ENCODE results near the gene PRDM16. TPM values are rescaled to one million over a fixed set of nuclear protein-coding genes. Genes with fewer than 3 reads are reported as not detected.

Gene PRDM16
- total RNA-seq, 2 donors from 2014 or later, result 0.79 to 6.1 TPM

DNA sequence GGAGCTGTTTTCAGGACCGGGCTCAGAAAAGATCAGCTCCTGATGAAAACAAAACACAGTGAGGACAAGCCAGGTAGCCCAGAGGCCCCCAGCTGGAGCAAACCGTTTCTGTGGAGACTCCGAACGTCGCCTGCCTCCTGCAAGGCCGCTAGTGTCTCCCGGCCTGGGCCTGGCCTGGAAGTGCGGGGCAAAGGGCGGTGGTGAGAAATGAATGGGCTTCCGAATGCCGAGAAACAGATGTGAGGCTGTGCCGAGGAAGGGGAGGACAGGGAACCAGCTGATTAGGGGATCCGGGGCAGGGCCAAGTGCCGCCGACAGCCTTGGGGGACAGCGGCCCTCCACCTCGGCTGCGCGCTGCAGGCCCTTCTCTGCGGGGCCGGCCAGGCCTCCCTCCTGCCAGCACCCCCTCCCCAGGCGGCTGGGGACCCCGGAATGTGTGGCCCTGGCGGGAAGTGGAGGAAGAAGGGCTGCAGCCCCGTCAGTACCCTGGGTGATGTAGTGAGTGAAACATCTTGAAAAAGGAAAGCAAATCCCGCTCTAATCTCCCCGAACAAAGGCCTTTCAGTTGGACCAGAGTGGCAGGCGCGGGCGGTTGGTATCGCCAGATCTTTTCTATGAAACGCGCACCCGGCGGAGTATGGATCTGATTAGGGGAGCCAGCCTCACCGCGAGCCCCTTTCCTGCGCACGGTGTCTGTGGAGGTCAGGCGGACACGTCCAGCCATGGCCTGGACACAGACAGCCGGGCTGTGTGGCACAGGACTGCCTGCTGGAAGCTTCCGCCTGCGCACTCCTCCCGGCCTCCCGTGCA lies 52.6 kb downstream of the PRDM16 start:
- no peak overlapping the region for H3K9ac ChIP-seq (ENCODE audit: low read depth in 2 of 2, low read length in 2 of 2)
- no peaks in the 10 kb centered on the region for H3K27me3 ChIP-seq
- H3K9me3 ChIP-seq, result no peaks in the 10 kb centered on the region
- H3K27ac ChIP-seq, result no peak overlapping the region
- H3K4me1 ChIP-seq, result no peaks in the 10 kb centered on the region
- intact Hi-C loops (cut with DNase I), result no loop called here
- no peak overlapping the region for H3K4me3 ChIP-seq
- no peak for DNase-seq
- no peaks in the 10 kb centered on the region for H3K36me3 ChIP-seq
- no peak for TF ChIP-seq CTCF (IDR thresholded peaks at IDR 0.05)

DNA sequence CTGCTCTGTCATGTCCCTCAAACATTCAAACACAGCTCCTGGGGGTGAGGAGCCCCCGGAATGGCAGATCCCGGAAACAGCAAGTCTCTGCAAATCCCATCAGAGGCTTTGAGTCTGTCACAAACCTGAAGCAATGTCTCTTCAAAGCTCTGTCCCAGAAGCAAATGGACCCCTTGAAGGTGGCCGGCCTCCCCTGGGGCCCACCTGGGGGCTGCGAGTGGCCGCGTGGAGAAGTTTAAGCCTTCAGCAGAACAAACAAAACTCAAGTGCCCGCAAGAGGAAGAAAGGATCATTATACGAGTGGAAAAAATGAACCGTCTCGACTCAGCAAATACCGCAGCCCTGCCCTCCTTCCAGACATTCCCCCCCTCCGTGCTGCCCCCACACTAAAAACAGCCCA lies 53.3 kb downstream of the PRDM16 start:
- Histone ChIP-seq H3K4me3 (no peak overlapping the region), H3K36me3 (no peaks in the 10 kb centered on the region), H3K27ac (no peak overlapping the region), H3K27me3 (no peaks in the 10 kb centered on the region), H3K9ac (ENCODE audit: low read depth in 2 of 2, low read length in 2 of 2) (no peak overlapping the region), H3K4me1 (no peaks in the 10 kb centered on the region), H3K9me3 (no peaks in the 10 kb centered on the region)
- DNase-seq, result no peak
- no peak for TF ChIP-seq CTCF (IDR thresholded peaks at IDR 0.05)
- intact Hi-C loops (cut with DNase I), result no loop called here

DNA sequence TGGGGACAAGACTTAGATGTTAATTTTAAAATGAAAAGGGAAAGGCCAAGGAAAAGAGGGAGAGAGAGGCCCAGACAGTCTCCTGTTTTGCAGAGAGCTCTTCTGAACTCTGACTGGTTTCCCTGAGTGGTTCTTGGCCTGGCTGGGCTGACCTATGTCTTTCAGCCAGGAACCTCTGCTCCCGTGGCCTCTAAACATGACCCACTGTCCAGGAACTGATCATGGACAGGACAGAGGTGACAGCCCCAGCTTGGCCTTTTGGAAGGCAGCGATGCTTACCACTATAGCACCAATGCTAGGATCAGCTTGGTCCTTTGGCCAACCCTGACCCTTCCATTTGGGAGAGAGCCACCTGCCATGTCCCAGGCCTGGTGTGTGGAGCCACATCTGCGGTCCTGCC lies 55.2 kb downstream of the PRDM16 start:
- no peak for DNase-seq
- Histone ChIP-seq H3K9ac (ENCODE audit: low read depth in 2 of 2, low read length in 2 of 2) (no peak overlapping the region), H3K27ac (no peak overlapping the region), H3K9me3 (no peaks in the 10 kb centered on the region), H3K27me3 (no peaks in the 10 kb centered on the region), H3K4me3 (no peak overlapping the region), H3K36me3 (no peaks in the 10 kb centered on the region), H3K4me1 (no peaks in the 10 kb centered on the region)
- no peak for TF ChIP-seq CTCF (IDR thresholded peaks at IDR 0.05)
- intact Hi-C loops (cut with DNase I), result no loop called here

- no peak overlapping the region for H3K4me3 ChIP-seq
- intact Hi-C loops (cut with DNase I), result no loop called here
- H3K27ac ChIP-seq, result no peak overlapping the region
- H3K36me3 ChIP-seq, result no peaks in the 10 kb centered on the region
- no peaks in the 10 kb centered on the region for H3K4me1 ChIP-seq
- no peaks in the 10 kb centered on the region for H3K9me3 ChIP-seq
- H3K9ac ChIP-seq (ENCODE audit: low read depth in 2 of 2, low read length in 2 of 2), result no peak overlapping the region
- DNase-seq, result no peak
- no peaks in the 10 kb centered on the region for H3K27me3 ChIP-seq
- TF ChIP-seq CTCF (IDR thresholded peaks at IDR 0.05), result no peak
Observed at GRCh38 chr1:3125078-3125477, 56.1 kb downstream of the PRDM16 start.

DNA sequence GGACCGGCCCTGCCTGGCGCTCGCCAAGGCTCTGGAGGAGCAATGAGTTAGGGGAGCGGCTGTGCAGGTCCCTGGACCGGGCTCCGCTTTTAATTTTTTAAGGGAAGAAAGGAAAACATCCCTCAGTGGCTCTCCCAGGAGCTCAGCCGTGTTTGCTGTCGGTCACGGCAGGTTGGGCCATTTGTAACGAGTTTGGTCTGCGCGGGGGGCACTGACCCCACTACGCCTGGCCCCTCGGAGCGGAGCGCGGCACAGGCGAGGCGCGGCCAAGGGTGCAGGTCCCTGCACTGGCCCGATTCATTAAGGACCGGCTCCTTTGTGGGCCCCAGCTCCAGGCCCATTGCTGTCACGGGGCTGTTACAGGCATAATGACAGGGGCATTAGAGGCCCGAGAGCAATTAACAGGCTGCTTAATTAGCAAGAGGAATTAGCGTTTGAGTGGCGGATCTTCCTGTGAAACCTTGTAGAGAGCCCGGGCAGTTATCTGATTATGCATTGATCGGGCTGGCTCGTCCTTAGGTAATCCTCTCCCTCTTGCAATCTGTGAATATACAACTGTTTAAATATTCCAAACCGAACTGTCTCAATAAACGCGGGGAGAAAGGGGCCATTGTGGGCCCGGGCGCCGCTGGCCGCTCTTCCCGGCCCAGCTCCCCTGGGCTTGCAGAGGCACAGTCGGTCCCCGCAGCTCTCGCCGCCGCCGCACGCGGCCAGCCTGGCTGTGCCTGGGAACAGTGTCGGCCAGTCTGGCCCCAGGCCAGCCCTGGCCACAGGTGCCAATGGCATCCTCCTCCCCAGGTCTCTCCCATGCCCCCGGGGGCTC lies 56.8 kb downstream of the PRDM16 start:
- no peak for DNase-seq

More for the DNA sequence above, 56.8 kb downstream of the PRDM16 start:
- H3K4me3 ChIP-seq, result no peak overlapping the region
- no peaks in the 10 kb centered on the region for H3K4me1 ChIP-seq
- no peak for TF ChIP-seq CTCF (IDR thresholded peaks at IDR 0.05)
- no peaks in the 10 kb centered on the region for H3K9me3 ChIP-seq
- H3K36me3 ChIP-seq, result no peaks in the 10 kb centered on the region
- H3K9ac ChIP-seq (ENCODE audit: low read depth in 2 of 2, low read length in 2 of 2), result no peak overlapping the region
- no peak overlapping the region for H3K27ac ChIP-seq
- H3K27me3 ChIP-seq, result no peaks in the 10 kb centered on the region
- intact Hi-C loops (cut with DNase I), result no loop called here

Data from colonic mucosa (tissue), 4 donors.